ENCODE measurements around the gene TYSND1.

DNA sequence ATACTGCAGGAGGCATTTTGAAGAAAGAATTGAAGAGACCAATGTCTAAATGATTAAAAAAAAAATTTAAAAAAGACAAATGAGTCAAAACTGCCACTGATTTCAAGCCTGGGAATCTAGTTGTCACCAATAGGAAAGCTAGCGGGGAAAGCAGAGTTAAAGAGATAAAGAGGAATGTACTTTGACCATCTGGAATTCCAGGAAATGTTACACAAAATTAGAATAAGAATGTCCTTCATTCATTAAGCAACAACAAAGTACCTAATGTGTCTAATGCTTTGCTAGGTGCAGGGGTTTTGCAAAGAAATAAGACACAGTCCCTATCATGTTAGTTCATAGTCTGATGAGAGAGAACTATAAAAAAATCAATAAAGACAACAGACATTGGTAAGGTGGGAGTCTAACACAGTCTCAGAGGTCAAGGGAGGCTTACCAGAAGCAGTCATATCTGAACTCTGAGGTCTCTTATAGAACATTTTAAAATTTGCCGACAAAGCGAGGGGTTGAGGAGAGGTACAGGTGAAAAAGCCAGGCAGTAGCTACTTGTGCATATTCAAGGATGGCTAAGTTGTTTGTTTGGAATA is 8.8 kb upstream of the TYSND1 start:
- TF ChIP-seq POLR2A (IDR thresholded peaks at IDR 0.05) = no peak
- TF ChIP-seq, protein P1, sequence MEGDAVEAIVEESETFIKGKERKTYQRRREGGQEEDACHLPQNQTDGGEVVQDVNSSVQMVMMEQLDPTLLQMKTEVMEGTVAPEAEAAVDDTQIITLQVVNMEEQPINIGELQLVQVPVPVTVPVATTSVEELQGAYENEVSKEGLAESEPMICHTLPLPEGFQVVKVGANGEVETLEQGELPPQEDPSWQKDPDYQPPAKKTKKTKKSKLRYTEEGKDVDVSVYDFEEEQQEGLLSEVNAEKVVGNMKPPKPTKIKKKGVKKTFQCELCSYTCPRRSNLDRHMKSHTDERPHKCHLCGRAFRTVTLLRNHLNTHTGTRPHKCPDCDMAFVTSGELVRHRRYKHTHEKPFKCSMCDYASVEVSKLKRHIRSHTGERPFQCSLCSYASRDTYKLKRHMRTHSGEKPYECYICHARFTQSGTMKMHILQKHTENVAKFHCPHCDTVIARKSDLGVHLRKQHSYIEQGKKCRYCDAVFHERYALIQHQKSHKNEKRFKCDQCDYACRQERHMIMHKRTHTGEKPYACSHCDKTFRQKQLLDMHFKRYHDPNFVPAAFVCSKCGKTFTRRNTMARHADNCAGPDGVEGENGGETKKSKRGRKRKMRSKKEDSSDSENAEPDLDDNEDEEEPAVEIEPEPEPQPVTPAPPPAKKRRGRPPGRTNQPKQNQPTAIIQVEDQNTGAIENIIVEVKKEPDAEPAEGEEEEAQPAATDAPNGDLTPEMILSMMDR (IDR thresholded peaks at IDR 0.05) = no peak

Measured in body of pancreas (tissue), 4 donors.